Bronchial epithelial cell (primary cell): ENCODE measurements around the gene MGAT4A. TPM values are rescaled to one million over a fixed set of nuclear protein-coding genes. Genes with fewer than 3 reads are reported as not detected.
"Not testable (repeated sequence)": the region's sequence is repeated elsewhere in the genome, so short reads cannot be mapped to it uniquely, and the experiment has no call there.

Experiments
- DNase-seq: peaks from one replicate; pipeline ENCODE4 v3.0.0-alpha.2; 2010; ENCODE audit warnings: low read depth
- FAIRE-seq: peaks from 2 replicates; lab custom pipeline; 2011; peaks lifted over from hg19 to GRCh38; lab: Jason Lieb, UNC
- H3K27me3 ChIP-seq: 2 replicates; pipeline ENCODE4 v1.5.1; 2011; ENCODE audit warnings: low read length; ENCODE audit not compliant: control insufficient read depth, insufficient read depth
- H3K36me3 ChIP-seq: 2 replicates; pipeline ENCODE4 v1.5.1; 2011; ENCODE audit warnings: low read length; ENCODE audit not compliant: control insufficient read depth, insufficient read depth
- H3K4me3 ChIP-seq: 2 replicates; pipeline ENCODE4 v1.5.1; 2011; ENCODE audit warnings: mild to moderate bottlenecking, low read depth, low read length, control low read depth
- CTCF ChIP-seq: IDR thresholded peaks from 2 replicates; pipeline ENCODE4 v1.5.1; 2011; ENCODE audit warnings: mild to moderate bottlenecking, moderate library complexity, low read length, control low read depth, inconsistent platforms; ENCODE audit not compliant: insufficient read depth, severe bottlenecking
- total RNA-seq: library from RNA; depleted of rRNA; stranded (reverse); fragments of >200 nt; gene quantifications from 2 replicates; pipeline ENCODE4 v1.2.1, GENCODE V29; 2014

The MGAT4A gene
- total RNA-seq, 1 donor from 2014 or later: 3.9 TPM

- H3K4me3 ChIP-seq: no peak overlapping the region
- no peaks in the 10 kb centered on the region for H3K27me3 ChIP-seq
- peaks cover 12% of the 10 kb centered on the region for H3K36me3 ChIP-seq
- no peak for DNase-seq
- TF ChIP-seq CTCF: no peak
- no peak for FAIRE-seq
Observed at GRCh38 chr2:98606431-98606830, 124.5 kb downstream of the MGAT4A start.

GRCh38 chr2:98605076-98605475 lies 125.9 kb downstream of the MGAT4A start:
- Histone ChIP-seq H3K36me3 (peaks cover 6% of the 10 kb centered on the region), H3K27me3 (no peaks in the 10 kb centered on the region), H3K4me3 (no peak overlapping the region)
- no peak for TF ChIP-seq CTCF
- FAIRE-seq (no peak), DNase-seq (no peak)

- H3K36me3 ChIP-seq: peaks cover 7% of the 10 kb centered on the region
- no peaks in the 10 kb centered on the region for H3K27me3 ChIP-seq
- no peak for DNase-seq
- TF ChIP-seq CTCF: no peak
- no peak overlapping the region for H3K4me3 ChIP-seq
- FAIRE-seq: no peak
Observed at GRCh38 chr2:98604547-98604946, 126.4 kb downstream of the MGAT4A start.

GRCh38 chr2:98601532-98602132 lies 129.3 kb downstream of the MGAT4A start:
- DNase-seq: no peak
- FAIRE-seq: peak; percentile 18
- no peaks in the 10 kb centered on the region for H3K27me3 ChIP-seq
- no peak overlapping the region for H3K4me3 ChIP-seq
- peaks cover 7% of the 10 kb centered on the region for H3K36me3 ChIP-seq
- TF ChIP-seq CTCF: peak; percentile 73

GRCh38 chr2:98598781-98599428 lies 132.0 kb downstream of the MGAT4A start:
- Histone ChIP-seq H3K36me3 (peaks cover 7% of the 10 kb centered on the region), H3K27me3 (no peaks in the 10 kb centered on the region), H3K4me3 (no peak overlapping the region)
- DNase-seq: peak; percentile 87
- no peak for FAIRE-seq
- TF ChIP-seq CTCF: no peak

GRCh38 chr2:98594665-98595064 lies 136.3 kb downstream of the MGAT4A start:
- not testable (repeated sequence) for H3K36me3 ChIP-seq, FAIRE-seq, DNase-seq, H3K27me3 ChIP-seq, H3K4me3 ChIP-seq
